HepG2 (cell line): ENCODE results near the gene INSR. TPM values are rescaled to one million over a fixed set of nuclear protein-coding genes. Genes with fewer than 3 reads are reported as not detected.
A peak's percentile ranks its signal among the peaks of the same experiment; 100 is the strongest.

ENCODE experiments used
- HNRNPLL ChIP-seq: fragments of 200-400 bp; formaldehyde crosslinking; IDR thresholded peaks from 2 replicates; pipeline ENCODE4 v1.6.1; 2017; ENCODE audit warnings: mild to moderate bottlenecking, low read depth, low read length; ENCODE audit not compliant: poor library complexity, severe bottlenecking
- MEF2D ChIP-seq: sonication (generic); formaldehyde crosslinking; IDR thresholded peaks from 2 replicates; pipeline ENCODE4 v1.5.1; 2020; ENCODE audit warnings: mild to moderate bottlenecking, missing genetic modification reagents
- MTA1 ChIP-seq: sonication (generic); formaldehyde crosslinking; IDR thresholded peaks from 2 replicates; pipeline ENCODE4 v1.4.0; 2020; ENCODE audit warnings: missing genetic modification reagents, mild to moderate bottlenecking, borderline replicate concordance
- PAWR ChIP-seq: sonication (generic); formaldehyde crosslinking; IDR thresholded peaks from 2 replicates; pipeline ENCODE4 v1.4.0; 2020; ENCODE audit warnings: missing genetic modification reagents, mild to moderate bottlenecking, borderline replicate concordance
- PCBP1 ChIP-seq: fragments of 200-400 bp; formaldehyde crosslinking; IDR thresholded peaks from 2 replicates; pipeline ENCODE4 v1.6.1; 2017; ENCODE audit warnings: mild to moderate bottlenecking, low read depth, low read length, borderline replicate concordance
- SKIL ChIP-seq: sonication (generic); formaldehyde crosslinking; IDR thresholded peaks from 2 replicates; pipeline ENCODE4 v1.8.0; 2022; ENCODE audit warnings: missing genetic modification reagents, mild to moderate bottlenecking, moderate library complexity, borderline replicate concordance
- SRF ChIP-seq: IDR thresholded peaks from 2 replicates; pipeline ENCODE4 v1.6.1; 2011; ENCODE audit warnings: mild to moderate bottlenecking, low read depth, low read length, moderate library complexity
- TAF1 ChIP-seq: sonication (generic); formaldehyde crosslinking; IDR thresholded peaks from 2 replicates; pipeline ENCODE4 v1.4.0; 2020; ENCODE audit warnings: missing genetic modification reagents
- TBX2 ChIP-seq: sonication (generic); formaldehyde crosslinking; IDR thresholded peaks from 2 replicates; pipeline ENCODE4 v1.5.0; 2020; ENCODE audit warnings: missing genetic modification reagents, mild to moderate bottlenecking, borderline replicate concordance
- ZNF224 ChIP-seq: sonication (generic); formaldehyde crosslinking; IDR thresholded peaks from 2 replicates; pipeline ENCODE4 v1.5.0; 2020; ENCODE audit warnings: mild to moderate bottlenecking, missing genetic modification reagents
- ZNF605 ChIP-seq: sonication (generic); formaldehyde crosslinking; IDR thresholded peaks from 2 replicates; pipeline ENCODE4 v1.8.0; 2022; ENCODE audit warnings: mild to moderate bottlenecking, missing genetic modification reagents
- ZNF768 ChIP-seq: sonication (generic); formaldehyde crosslinking; IDR thresholded peaks from 2 replicates; pipeline ENCODE4 v1.4.0; 2020; ENCODE audit warnings: missing genetic modification reagents
- ZNF781 ChIP-seq: sonication (generic); formaldehyde crosslinking; IDR thresholded peaks from 2 replicates; pipeline ENCODE4 v1.5.1; 2020; ENCODE audit warnings: borderline replicate concordance, mild to moderate bottlenecking, missing genetic modification reagents; ENCODE audit errors: not compliant biosample characterization
- polyA plus RNA-seq, 8 experiments: library from polyadenylated mRNA; depleted of rRNA in 3 of 8; stranded (reverse) in 7 of 8; unstranded in 1 of 8; fragments of >200 nt; fragmentation: Illumina TruSeq in 4 of 8; extraction: Trizol in 4 of 8; gene quantifications; 2 replicates each; pipeline versions ENCODE4 v1.2.1 to v1.2.3, GENCODE V29; 2011 to 2016; ENCODE audit warnings: low read depth in 4 of 8, missing spikeins in 1 of 8, mixed read lengths in 1 of 8; ENCODE audit not compliant: insufficient read depth in 1 of 8
- total RNA-seq, 5 experiments: library from RNA; depleted of rRNA; stranded (reverse); fragments of >200 nt; fragmentation: Illumina TruSeq; extraction: Trizol; gene quantifications; 2 replicates each; pipeline ENCODE4 v1.2.3, GENCODE V29; 2016; ENCODE audit warnings: low read depth in 1 of 5
- TF ChIP-seq, protein P1 (sequence below): IDR thresholded peaks from 2 replicates; pipeline ENCODE4 v1.6.1; 2016; ENCODE audit warnings: missing biosample characterization, missing genetic modification reagents, low read depth
- TF ChIP-seq, protein P2 (sequence below): sonication (generic); formaldehyde crosslinking; IDR thresholded peaks from 2 replicates; pipeline ENCODE4 v1.8.0; 2022; ENCODE audit warnings: mild to moderate bottlenecking, missing genetic modification reagents, borderline replicate concordance
- TF ChIP-seq, protein P3 (sequence below): IDR thresholded peaks from 2 replicates; pipeline ENCODE4 v1.4.0; 2020; ENCODE audit warnings: mild to moderate bottlenecking, missing genetic modification reagents

The INSR gene
- total and polyA plus RNA-seq, 2 of the 13 experiments (the other 11 are each of a cell fraction or from before 2014, with no cell fraction given) = 24.2 to 29.8 TPM

GRCh38 chr19:7098701-7099596 is 195.3 kb downstream of the INSR start (continued):
- TF ChIP-seq, protein P1, sequence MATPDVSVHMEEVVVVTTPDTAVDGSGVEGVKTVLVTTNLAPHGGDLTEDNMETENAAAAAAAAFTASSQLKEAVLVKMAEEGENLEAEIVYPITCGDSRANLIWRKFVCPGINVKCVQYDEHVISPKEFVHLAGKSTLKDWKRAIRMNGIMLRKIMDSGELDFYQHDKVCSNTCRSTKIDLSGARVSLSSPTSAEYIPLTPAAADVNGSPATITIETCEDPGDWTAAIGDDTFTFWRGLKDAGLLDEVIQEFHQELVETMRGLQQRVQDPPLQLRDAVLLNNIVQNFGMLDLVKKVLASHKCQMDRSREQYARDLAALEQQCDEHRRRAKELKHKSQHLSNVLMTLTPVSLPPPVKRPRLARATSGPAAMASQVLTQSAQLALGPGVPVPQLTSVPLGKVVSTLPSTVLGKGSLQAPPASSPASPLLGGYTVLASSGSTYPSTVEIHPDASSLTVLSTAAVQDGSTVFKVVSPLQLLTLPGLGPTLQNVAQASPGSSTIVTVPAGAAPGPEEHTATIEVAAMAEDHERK = no peak
- TF ChIP-seq, protein P2, sequence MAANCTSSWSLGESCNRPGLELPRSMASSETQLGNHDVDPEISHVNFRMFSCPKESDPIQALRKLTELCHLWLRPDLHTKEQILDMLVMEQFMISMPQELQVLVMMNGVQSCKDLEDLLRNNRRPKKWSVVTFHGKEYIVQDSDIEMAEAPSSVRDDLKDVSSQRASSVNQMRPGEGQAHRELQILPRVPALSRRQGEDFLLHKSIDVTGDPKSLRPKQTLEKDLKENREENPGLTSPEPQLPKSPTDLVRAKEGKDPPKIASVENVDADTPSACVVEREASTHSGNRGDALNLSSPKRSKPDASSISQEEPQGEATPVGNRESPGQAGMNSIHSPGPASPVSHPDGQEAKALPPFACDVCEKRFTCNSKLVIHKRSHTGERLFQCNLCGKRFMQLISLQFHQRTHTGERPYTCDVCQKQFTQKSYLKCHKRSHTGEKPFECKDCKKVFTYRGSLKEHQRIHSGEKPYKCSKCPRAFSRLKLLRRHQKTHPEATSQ (CRISPR knock-in tag) = 0 out of 2 replicates have a peak, but pooled peaks have one; percentile 23
- no peak for TF ChIP-seq PAWR (CRISPR knock-in tag)
- TF ChIP-seq ZNF768 (CRISPR knock-in tag) = peak; percentile 23; the same call in 1 of the 2 replicates
- peak; percentile 68 for TF ChIP-seq ZNF781 (CRISPR knock-in tag)
- no peak; the same call in 1 of the 2 replicates for TF ChIP-seq MEF2D (CRISPR knock-in tag)
- TF ChIP-seq SKIL (CRISPR knock-in tag) = no peak
- TF ChIP-seq TAF1 = peak; percentile 72
- TF ChIP-seq SRF = no peak
- peak; percentile 64; the same call in 1 of the 2 replicates for TF ChIP-seq ZNF605
- TF ChIP-seq MTA1 (CRISPR knock-in tag) = no peak
- TF ChIP-seq, protein P3, sequence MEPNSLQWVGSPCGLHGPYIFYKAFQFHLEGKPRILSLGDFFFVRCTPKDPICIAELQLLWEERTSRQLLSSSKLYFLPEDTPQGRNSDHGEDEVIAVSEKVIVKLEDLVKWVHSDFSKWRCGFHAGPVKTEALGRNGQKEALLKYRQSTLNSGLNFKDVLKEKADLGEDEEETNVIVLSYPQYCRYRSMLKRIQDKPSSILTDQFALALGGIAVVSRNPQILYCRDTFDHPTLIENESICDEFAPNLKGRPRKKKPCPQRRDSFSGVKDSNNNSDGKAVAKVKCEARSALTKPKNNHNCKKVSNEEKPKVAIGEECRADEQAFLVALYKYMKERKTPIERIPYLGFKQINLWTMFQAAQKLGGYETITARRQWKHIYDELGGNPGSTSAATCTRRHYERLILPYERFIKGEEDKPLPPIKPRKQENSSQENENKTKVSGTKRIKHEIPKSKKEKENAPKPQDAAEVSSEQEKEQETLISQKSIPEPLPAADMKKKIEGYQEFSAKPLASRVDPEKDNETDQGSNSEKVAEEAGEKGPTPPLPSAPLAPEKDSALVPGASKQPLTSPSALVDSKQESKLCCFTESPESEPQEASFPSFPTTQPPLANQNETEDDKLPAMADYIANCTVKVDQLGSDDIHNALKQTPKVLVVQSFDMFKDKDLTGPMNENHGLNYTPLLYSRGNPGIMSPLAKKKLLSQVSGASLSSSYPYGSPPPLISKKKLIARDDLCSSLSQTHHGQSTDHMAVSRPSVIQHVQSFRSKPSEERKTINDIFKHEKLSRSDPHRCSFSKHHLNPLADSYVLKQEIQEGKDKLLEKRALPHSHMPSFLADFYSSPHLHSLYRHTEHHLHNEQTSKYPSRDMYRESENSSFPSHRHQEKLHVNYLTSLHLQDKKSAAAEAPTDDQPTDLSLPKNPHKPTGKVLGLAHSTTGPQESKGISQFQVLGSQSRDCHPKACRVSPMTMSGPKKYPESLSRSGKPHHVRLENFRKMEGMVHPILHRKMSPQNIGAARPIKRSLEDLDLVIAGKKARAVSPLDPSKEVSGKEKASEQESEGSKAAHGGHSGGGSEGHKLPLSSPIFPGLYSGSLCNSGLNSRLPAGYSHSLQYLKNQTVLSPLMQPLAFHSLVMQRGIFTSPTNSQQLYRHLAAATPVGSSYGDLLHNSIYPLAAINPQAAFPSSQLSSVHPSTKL (CRISPR knock-in tag) = 0 out of 2 replicates have a peak, but pooled peaks have one; percentile 7
- TF ChIP-seq HNRNPLL = peak; percentile 57
- TF ChIP-seq ZNF224 = no peak; the same call in 1 of the 2 replicates
- peak; percentile 87 for TF ChIP-seq TBX2 (CRISPR knock-in tag)
- TF ChIP-seq PCBP1 = 0 out of 2 replicates have a peak, but pooled peaks have one; percentile 53
